GM12891 (cell line): ENCODE measurements around the gene JUND.

Source experiments
- POLR2A ChIP-seq: IDR thresholded peaks from 2 replicates; pipeline ENCODE4 v1.6.1; 2011; ENCODE audit warnings: low read depth, low read length, control low read depth
- TAF1 ChIP-seq: IDR thresholded peaks from 2 replicates; pipeline ENCODE4 v1.6.1; 2011; ENCODE audit warnings: low read depth, low read length, control low read depth

- TF ChIP-seq POLR2A (no peak), TAF1 (no peak)
Measured at GRCh38 chr19:18263324-18264136, 17.9 kb downstream of the JUND start.
